ENCODE data around the gene DPP10. TPM values are rescaled to one million over a fixed set of nuclear protein-coding genes. Genes with fewer than 3 reads are reported as not detected.

DPP10 gene
- total and polyA plus RNA-seq, 10 of the 15 experiments (the other 5 are each of a cell fraction or from before 2014, with no cell fraction given) = not detected

- H2AFZ ChIP-seq (ENCODE audit: control insufficient read depth, low read depth, low read length) = no peak overlapping the region
- RAD21 ChIA-PET (ENCODE audit: unreplicated experiment) = no interaction called here
These were observed 1039.4 kb downstream of the DPP10 start for GRCh38 chr2:115481842-115482241.

More at GRCh38 chr2:115481842-115482241, 1039.4 kb downstream of the DPP10 start:
- SMC1A ChIA-PET (ENCODE audit: uncharacterized antibody, unreplicated experiment) = interaction anchor here (1.4 kb wide), 1 partner anchor 20 kb away, joined by 3 read pairs; no protein-coding TSS in a partner anchor
- in situ Hi-C loops (cut with MboI) (no loop called here), intact Hi-C loops (cut with micrococcal nuclease; ENCODE audit: unreplicated experiment) (no loop called here)
- CTCF ChIA-PET = interaction anchor here (0.6 kb wide), 1 partner anchor 354 kb away, joined by 3 read pairs; no protein-coding TSS in a partner anchor
- BruUV-seq (replicated peaks) = no TSS peak
- FAIRE-seq (no peak), DNase-seq (ENCODE audit: low read depth, low spot score) (no peak), ATAC-seq (no peak)
- Histone ChIP-seq H3K36me3 (ENCODE audit: control insufficient read depth in 2 of 2, insufficient read depth in 2 of 2, low read length in 1 of 2) (no peaks in the 10 kb centered on the region), H3K4me2 (ENCODE audit: control insufficient read depth, insufficient read depth) (no peak overlapping the region), H3K27me3 (replicated peaks in 1 of 2; ENCODE audit: control insufficient read depth in 2 of 2, insufficient read depth in 2 of 2, low read length in 1 of 2) (no peaks in the 10 kb centered on the region), H3K9ac (ENCODE audit: control insufficient read depth, insufficient read depth, low read length) (no peak overlapping the region), H3K9me3 (replicated peaks; ENCODE audit: control insufficient read depth, insufficient read depth, low read length) (no peaks in the 10 kb centered on the region), H3K79me2 (ENCODE audit: control insufficient read depth, insufficient read depth, low read length) (no peaks in the 10 kb centered on the region), H3K4me3 (no peak overlapping the region), H3K4me1 (ENCODE audit: control insufficient read depth, insufficient read depth, low read length) (no peaks in the 10 kb centered on the region), H3K27ac (ENCODE audit: control insufficient read depth, insufficient read depth) (no peak overlapping the region), H4K20me1 (ENCODE audit: control insufficient read depth, insufficient read depth) (no peaks in the 10 kb centered on the region)
- POLR2A ChIA-PET = no interaction called here
- no peak for TF ChIP-seq BMI1 (IDR thresholded peaks at IDR 0.05; ENCODE audit: borderline replicate concordance)
- no peak for TF ChIP-seq ATF3 (IDR thresholded peaks at IDR 0.05; ENCODE audit: borderline replicate concordance, extremely low read depth, low read depth, low read length)
- TF ChIP-seq PKNOX1 (IDR thresholded peaks at IDR 0.05) = no peak
- TF ChIP-seq WRNIP1 (IDR thresholded peaks at IDR 0.05; ENCODE audit: borderline replicate concordance, low read depth, low read length) = no peak
- TF ChIP-seq CREB1 (IDR thresholded peaks at IDR 0.05; ENCODE audit: low read depth) = no peak
- no peak for TF ChIP-seq GATAD2B (conservative IDR thresholded peaks at IDR 0.05; ENCODE audit: low read depth)
- no peak for TF ChIP-seq CEBPB (IDR thresholded peaks at IDR 0.05; ENCODE audit: borderline replicate concordance in 1 of 2, low read depth in 2 of 2, low read length in 2 of 2)
- TF ChIP-seq SUZ12 (IDR thresholded peaks at IDR 0.05; ENCODE audit: unreplicated experiment) = no peak
- no peak for TF ChIP-seq SMC3 (IDR thresholded peaks at IDR 0.05; ENCODE audit: borderline replicate concordance, low read length)
- TF ChIP-seq MEF2B (IDR thresholded peaks at IDR 0.05; ENCODE audit: partially characterized antibody, poor library complexity, severe bottlenecking) = no peak
- TF ChIP-seq MYB (IDR thresholded peaks at IDR 0.05; ENCODE audit: borderline replicate concordance, low read depth, low read length) = no peak
- TF ChIP-seq E4F1 (IDR thresholded peaks at IDR 0.05; ENCODE audit: borderline replicate concordance, partially characterized antibody) = no peak
- no peak for TF ChIP-seq BHLHE40 (IDR thresholded peaks at IDR 0.05; ENCODE audit: borderline replicate concordance in 1 of 2, low read depth in 2 of 2, low read length in 1 of 2)
- no peak for TF ChIP-seq ZNF622 (IDR thresholded peaks at IDR 0.05)
- TF ChIP-seq JUND (IDR thresholded peaks at IDR 0.05; ENCODE audit: low read depth, low read length) = no peak
- 0% methylated on average over 2 of the region's 2 CpGs for WGBS (ENCODE audit: insufficient coverage, insufficient replicate concordance, low lambda C conversion rate, missing lambda C conversion rate)

Data from GM12878 (cell line).